GM18909 (cell line): ENCODE measurements around the gene SCAMP2.

Experiments
- ATAC-seq: cut with Tn5 transposase; IDR thresholded peaks from one replicate; pipeline ENCODE4 v1.9.1; 2021; ENCODE audit warnings: mild to moderate bottlenecking; ENCODE audit not compliant: unreplicated experiment, poor library complexity

SCAMP2 gene

GRCh38 chr15:74840851-74841775 lies 32.1 kb downstream of the SCAMP2 start:
- ATAC-seq, result no peak

GRCh38 chr15:74839526-74840395 lies 33.4 kb downstream of the SCAMP2 start:
- ATAC-seq, result no peak

DNA sequence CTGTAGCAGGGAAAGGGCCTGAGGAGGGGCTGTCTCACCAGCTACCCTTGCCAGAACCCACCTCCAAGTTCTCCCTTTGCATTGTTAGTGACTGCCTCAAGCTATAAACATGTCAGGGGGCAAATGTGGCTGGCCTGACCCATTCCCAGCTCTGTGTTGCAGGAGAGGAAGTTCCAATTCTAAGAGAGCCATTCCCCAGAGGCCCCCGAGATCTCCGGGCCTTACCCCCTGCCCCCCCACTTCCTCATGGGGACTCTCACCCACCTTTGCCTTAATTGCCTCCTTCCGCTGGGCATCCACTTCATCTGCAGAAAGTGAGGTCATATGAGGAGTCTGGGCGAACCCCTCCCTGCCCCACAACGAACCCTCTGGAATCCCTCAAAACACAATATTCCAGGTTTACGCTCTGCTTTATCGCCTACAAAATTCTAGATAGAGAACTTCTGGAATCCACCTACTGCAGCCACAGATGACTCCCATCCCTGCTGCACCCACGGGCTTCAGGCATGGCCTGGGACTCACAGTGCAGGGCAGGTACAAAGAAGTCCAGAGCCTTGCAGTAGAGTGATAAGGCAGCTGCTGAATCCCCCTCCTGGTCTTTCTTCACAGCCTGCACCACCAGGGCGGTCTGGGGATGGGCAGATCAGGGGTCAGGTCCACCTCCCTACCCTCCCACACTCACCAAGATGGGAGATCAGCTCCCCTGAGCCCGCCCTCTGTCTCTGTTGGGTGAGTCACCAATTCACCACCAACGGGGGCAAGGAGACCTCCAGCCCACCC lies 34.2 kb downstream of the SCAMP2 start:
- ATAC-seq, result no peak

DNA sequence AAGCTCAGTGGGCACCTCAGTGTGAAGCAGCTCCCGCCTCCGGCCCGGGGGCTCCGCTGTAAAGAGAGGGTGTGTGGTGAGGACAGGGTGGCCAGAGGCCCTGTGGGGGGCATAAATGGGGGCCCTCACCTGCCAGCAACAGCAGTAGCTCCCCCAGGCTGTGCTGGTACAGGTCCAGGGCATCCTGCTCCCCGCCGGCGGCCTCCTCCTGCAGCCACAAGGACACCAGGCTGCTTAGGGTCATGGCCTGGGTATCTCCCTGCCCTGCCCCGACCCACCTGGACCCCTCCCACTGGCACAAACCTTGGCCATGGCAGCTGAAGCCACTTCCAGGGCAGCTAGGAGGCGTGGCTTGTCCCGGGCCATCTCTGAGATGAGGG lies 35.0 kb downstream of the SCAMP2 start:
- no peak for ATAC-seq

- ATAC-seq, result no peak
Observed at GRCh38 chr15:74837482-74838136, 35.6 kb downstream of the SCAMP2 start.

- no peak for ATAC-seq
Observed at GRCh38 chr15:74836846-74837245, 36.3 kb downstream of the SCAMP2 start.

- no peak for ATAC-seq
Observed at GRCh38 chr15:74835312-74835823, 37.8 kb downstream of the SCAMP2 start.

- no peak for ATAC-seq
Observed at GRCh38 chr15:74833376-74834107, 39.6 kb downstream of the SCAMP2 start.

- no peak for ATAC-seq
Observed at GRCh38 chr15:74832826-74833225, 40.3 kb downstream of the SCAMP2 start.

- no peak for ATAC-seq
Observed at GRCh38 chr15:74831813-74832495, 41.2 kb downstream of the SCAMP2 start.

DNA sequence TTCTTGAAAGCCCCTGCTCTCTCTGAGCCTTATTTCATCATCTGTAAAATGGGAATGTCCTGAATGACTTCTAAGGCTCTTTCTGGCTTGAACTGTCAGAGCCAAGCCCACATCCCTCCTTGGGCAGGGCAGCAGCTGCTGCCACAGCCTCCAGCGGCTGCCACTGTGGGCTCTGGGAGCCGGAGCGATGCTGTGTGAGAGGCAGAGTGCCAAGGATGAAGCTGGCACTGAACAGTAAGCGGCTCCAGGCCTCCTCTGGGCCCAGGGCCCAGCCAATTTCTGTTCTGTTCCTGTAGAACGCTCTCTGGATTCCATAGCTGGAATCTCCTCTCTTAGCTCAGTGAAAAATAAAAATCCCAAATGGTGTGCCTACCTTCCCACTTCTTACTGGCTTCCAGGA lies 42.3 kb downstream of the SCAMP2 start:
- no peak for ATAC-seq

GRCh38 chr15:74829991-74830390 lies 43.2 kb downstream of the SCAMP2 start:
- no peak for ATAC-seq

DNA sequence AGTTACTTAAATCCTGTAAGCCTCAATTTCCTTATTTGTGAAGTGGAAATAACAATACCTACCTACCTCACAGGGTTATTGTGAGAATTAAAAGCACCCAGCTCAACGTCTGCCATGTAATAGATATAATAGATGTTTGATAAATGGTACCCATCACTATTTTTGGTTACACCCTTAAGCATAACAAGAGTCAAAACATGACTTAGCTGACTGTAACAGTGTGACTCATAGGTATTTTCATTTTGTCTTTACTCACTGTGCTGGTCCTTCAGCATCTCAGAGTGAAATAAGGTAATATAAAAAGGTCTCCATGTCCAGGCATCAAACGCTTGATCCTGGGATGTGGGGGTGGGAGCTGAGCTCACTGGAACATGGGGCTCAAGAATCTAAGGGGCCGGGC lies 43.7 kb downstream of the SCAMP2 start:
- ATAC-seq, result no peak

DNA sequence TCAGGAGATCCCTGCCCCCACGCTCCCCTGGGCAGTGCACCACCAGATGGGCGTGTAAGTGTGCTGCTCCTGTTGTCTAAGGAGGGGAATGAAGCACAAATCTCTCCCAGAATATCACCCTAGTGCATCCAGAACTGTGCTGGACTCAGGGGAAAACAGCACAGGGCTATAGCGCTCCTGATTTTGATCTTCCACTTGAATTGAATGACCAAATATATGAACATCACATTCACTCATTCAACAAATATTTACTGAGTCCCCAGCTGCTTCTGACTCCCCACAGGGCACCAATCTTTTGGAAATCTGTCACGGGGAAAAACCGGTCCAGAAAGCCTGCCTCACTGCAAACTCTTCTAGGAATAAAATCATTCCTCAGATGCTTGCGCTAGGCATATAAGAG lies 44.3 kb downstream of the SCAMP2 start:
- no peak for ATAC-seq

DNA sequence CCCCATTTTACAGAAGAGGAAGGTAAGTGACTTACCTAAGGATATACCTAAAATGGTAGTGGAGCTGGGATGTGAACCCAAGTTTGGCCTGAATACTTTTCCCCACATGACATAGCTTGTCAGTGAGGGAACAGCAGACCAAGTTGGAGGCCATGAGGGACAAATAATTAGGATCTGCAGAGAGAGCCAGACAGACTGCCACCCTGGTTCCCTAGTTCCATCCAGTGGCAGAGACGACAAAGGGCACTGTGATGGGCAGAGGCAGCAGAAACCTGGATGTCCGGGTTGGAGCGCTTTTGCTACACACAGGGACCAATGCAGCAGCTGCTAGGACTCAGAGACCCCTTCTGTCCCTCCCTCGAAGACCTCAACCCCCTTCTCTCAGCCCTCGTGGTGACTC lies 45.6 kb downstream of the SCAMP2 start:
- no peak for ATAC-seq

DNA sequence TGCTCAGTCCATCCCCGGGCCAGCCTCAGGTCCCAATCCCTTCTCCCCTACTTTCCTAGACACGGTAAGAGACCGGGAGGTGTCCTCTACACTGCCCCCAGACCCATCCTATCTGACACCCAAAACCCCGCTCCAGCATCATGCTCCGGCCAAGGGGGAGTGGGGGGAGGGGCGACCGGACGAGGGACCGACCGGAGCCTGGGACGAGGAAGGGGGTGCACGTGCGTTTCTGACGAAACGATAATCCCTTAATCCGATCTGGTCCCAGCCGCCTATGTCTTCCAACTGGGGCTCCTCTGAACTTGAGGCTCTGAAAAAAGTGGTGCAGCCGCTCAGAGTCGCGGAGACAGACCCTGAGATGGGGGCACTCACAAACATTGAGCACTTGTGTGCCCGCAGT lies 46.2 kb downstream of the SCAMP2 start:
- no peak for ATAC-seq

- ATAC-seq, result no peak
Observed at GRCh38 chr15:74826364-74826819, 46.8 kb downstream of the SCAMP2 start, which contains the start of gene CPLX3. Gene CPLX3 (plus strand): TSS chr15:74826627. CDS start chr15:74826704, 77 bp downstream.

GRCh38 chr15:74825866-74826265 lies 47.3 kb downstream of the SCAMP2 start:
- no peak for ATAC-seq
